CD14-positive monocyte (primary cell): ENCODE measurements around the gene CEACAM16. TPM values are rescaled to one million over a fixed set of nuclear protein-coding genes. Genes with fewer than 3 reads are reported as not detected.

Source experiments
- DNase-seq, 3 donors: peaks; one replicate each; pipeline ENCODE4 v3.0.0-alpha.2; 2011 to 2022
- H2AFZ ChIP-seq: 2 replicates; pipeline ENCODE4 v1.6.0; 2012; ENCODE audit warnings: mild to moderate bottlenecking, low read depth, low read length, inconsistent platforms; ENCODE audit not compliant: insufficient read depth, poor library complexity, severe bottlenecking
- H3K27ac ChIP-seq, 2 donors: 1 replicate in 1 of 2; 2 replicates in 1 of 2; pipeline ENCODE4 v1.5.1; 2012 to 2013; ENCODE audit warnings: low read length in 2 of 2, control low read depth in 1 of 2, inconsistent platforms in 1 of 2, low read depth in 1 of 2, mild to moderate bottlenecking in 1 of 2
- H3K27me3 ChIP-seq, 2 donors: one replicate each; pipeline versions ENCODE4 v1.6.0 to v1.6.1; 2011 to 2013; ENCODE audit warnings: low read length in 2 of 2; ENCODE audit not compliant: control insufficient read depth in 2 of 2, insufficient read depth in 2 of 2
- H3K36me3 ChIP-seq, 2 donors: replicated peaks in 1 of 2; 1 replicate in 1 of 2; 2 replicates in 1 of 2; pipeline versions ENCODE4 v1.5.1 to v1.6.1; 2012 to 2013; ENCODE audit warnings: low read length in 2 of 2, control low read depth in 1 of 2, inconsistent platforms in 1 of 2, mild to moderate bottlenecking in 1 of 2; ENCODE audit not compliant: insufficient read depth in 2 of 2, control insufficient read depth in 1 of 2
- H3K4me1 ChIP-seq, 2 donors: 1 replicate in 1 of 2; 2 replicates in 1 of 2; pipeline versions ENCODE4 v1.5.1 to v1.6.1; 2012 to 2013; ENCODE audit warnings: low read length in 2 of 2, control low read depth in 1 of 2, inconsistent platforms in 1 of 2, mild to moderate bottlenecking in 1 of 2, moderate library complexity in 1 of 2; ENCODE audit not compliant: insufficient read depth in 2 of 2, control insufficient read depth in 1 of 2
- H3K4me2 ChIP-seq: replicated peaks from 2 replicates; pipeline ENCODE3; 2012; ENCODE audit warnings: low read length, moderate library complexity, mild to moderate bottlenecking; ENCODE audit not compliant: poor library complexity, severe bottlenecking; ENCODE audit errors: extremely low read depth
- H3K4me3 ChIP-seq, 3 experiments: fragments of 200-600 bp in 1 of 3; sonication (generic) in 1 of 3; replicated peaks in 1 of 3; 1 replicate in 2 of 3; 2 replicates in 1 of 3; pipeline ENCODE4 v1.5.1; 2011 to 2013; ENCODE audit warnings: low read length in 3 of 3, mild to moderate bottlenecking in 3 of 3, control low read depth in 2 of 3, low read depth in 2 of 3, inconsistent platforms in 1 of 3, moderate library complexity in 1 of 3
- H3K79me2 ChIP-seq: 2 replicates; pipeline ENCODE4 v1.6.0; 2012; ENCODE audit warnings: mild to moderate bottlenecking, control low read depth, inconsistent platforms, low read length, moderate library complexity; ENCODE audit not compliant: insufficient read depth
- H3K9ac ChIP-seq: 2 replicates; pipeline ENCODE4 v1.6.0; 2017; ENCODE audit warnings: low read length, mild to moderate bottlenecking; ENCODE audit not compliant: insufficient read depth, poor library complexity, severe bottlenecking
- H3K9me3 ChIP-seq, 2 donors: replicated peaks in 1 of 2; 1 replicate in 1 of 2; 2 replicates in 1 of 2; pipeline versions ENCODE4 v1.5.1 to v1.6.1; 2012 to 2013; ENCODE audit warnings: low read length in 2 of 2, control low read depth in 1 of 2; ENCODE audit not compliant: control insufficient read depth in 1 of 2, insufficient read depth in 1 of 2
- H4K20me1 ChIP-seq: 2 replicates; pipeline ENCODE4 v1.6.0; 2012; ENCODE audit warnings: mild to moderate bottlenecking, low read length, control low read depth, moderate library complexity; ENCODE audit not compliant: insufficient read depth
- H3K27ac Mint-ChIP-seq, 7 donors: one replicate each; pipeline ENCODE4 v1.8.0; 2020; ENCODE audit warnings: mild to moderate bottlenecking in 7 of 7, mixed read lengths in 7 of 7, moderate library complexity in 6 of 7, inconsistent platforms in 2 of 7
- H3K27me3 Mint-ChIP-seq, 3 donors: one replicate each; pipeline ENCODE4 v1.8.0; 2021 to 2022; ENCODE audit warnings: low read depth in 3 of 3, mild to moderate bottlenecking in 3 of 3, mixed read lengths in 3 of 3, moderate library complexity in 3 of 3, inconsistent platforms in 1 of 3
- H3K36me3 Mint-ChIP-seq, 2 donors: one replicate each; pipeline ENCODE4 v1.8.0; 2020; ENCODE audit warnings: mixed read lengths in 2 of 2, inconsistent platforms in 1 of 2, mild to moderate bottlenecking in 1 of 2
- H3K4me1 Mint-ChIP-seq: one replicate; pipeline ENCODE4 v1.8.0; 2020; ENCODE audit warnings: mild to moderate bottlenecking, mixed read lengths
- H3K4me3 Mint-ChIP-seq, 2 donors: one replicate each; pipeline ENCODE4 v1.8.0; 2020; ENCODE audit warnings: mild to moderate bottlenecking in 2 of 2, mixed read lengths in 2 of 2, moderate library complexity in 1 of 2
- H3K9me3 Mint-ChIP-seq, 7 donors: one replicate each; pipeline ENCODE4 v1.8.0; 2020 to 2022; ENCODE audit warnings: mixed read lengths in 7 of 7, mild to moderate bottlenecking in 6 of 7, moderate library complexity in 6 of 7, inconsistent platforms in 2 of 7
- CTCF ChIP-seq: fragments of 200-600 bp; IDR thresholded peaks from one replicate; pipeline ENCODE4 v1.8.0; 2022; ENCODE audit warnings: antibody characterized with exemption, mild to moderate bottlenecking
- WGBS: methylation state at CpG from one replicate; pipeline ENCODE4 v1.1.5; 2013; ENCODE audit warnings: missing lambda C conversion rate; ENCODE audit not compliant: insufficient coverage; 5-methylcytosine and 5-hydroxymethylcytosine counted together
- intact Hi-C, 2 donors: fragments of 100-400 bp; cut with micrococcal nuclease; formaldehyde crosslinking; loops; one replicate each; pipeline versions ENCODE4 v1.15.0 to v1.15.1; 2023
- polyA plus RNA-seq, 3 donors: library from polyadenylated mRNA; depleted of rRNA in 1 of 3; unstranded in 2 of 3; stranded (reverse) in 1 of 3; fragments of 300-500 nt in 2 of 3; fragments of >200 nt in 1 of 3; fragmentation: Illumina TruSeq in 2 of 3; gene quantifications; 1 replicate in 2 of 3; 2 replicates in 1 of 3; pipeline ENCODE4 v1.2.3, GENCODE V29; 2012 to 2021

The CEACAM16 gene
- polyA plus RNA-seq, 3 donors: not detected

DNA sequence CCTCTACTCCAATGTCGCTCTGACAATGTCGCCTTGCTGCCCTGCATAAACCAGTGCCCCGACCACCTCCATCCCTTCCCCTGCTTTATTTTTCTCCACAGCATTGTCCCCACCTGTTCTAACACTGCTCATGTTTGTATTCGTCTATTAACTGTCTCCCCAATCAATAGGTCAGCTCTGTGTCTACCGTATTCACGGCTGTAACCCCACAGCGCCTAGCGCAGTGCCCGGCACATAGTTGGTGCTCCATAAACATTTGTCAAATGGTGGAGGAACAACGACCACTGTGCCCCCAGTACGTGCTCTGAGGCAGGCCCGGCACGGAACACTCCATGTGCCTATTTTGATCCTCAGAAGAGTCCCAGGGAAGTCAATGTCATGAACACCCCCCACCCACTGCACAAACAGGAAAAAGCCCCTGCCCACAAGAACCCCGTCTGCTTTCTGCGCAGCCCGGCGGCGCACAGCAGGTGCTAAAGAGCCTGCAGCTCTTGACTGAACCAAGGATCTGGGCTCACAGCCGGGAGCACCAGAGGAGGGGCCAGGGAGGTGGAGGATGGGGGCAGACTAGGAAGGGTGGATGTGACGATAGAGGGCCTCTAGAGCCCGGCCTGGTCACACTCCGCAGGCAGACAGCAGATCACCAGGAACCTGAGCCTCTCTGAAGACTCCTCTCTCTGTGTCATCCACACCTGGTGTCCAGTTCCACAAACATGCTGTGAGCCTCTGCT lies 1.8 kb upstream of the CEACAM16 start:
- no peak overlapping the region for H3K4me3 ChIP-seq
- H3K9me3 Mint-ChIP-seq: no peaks in the 10 kb centered on the region
- TF ChIP-seq CTCF: no peak

GRCh38 chr19:44697670-44698034 lies 1.3 kb upstream of the CEACAM16 start:
- Histone ChIP-seq H2AFZ (no peak overlapping the region), H3K27me3 (peaks cover 0 to 10% of the 10 kb centered on the region in 2 donors), H3K9ac (no peak overlapping the region), H3K79me2 (no peaks in the 10 kb centered on the region), H3K4me2 (no peak overlapping the region), H3K4me1 (peaks cover 2 to 9% of the 10 kb centered on the region in 2 donors), H3K9me3 (no peaks in the 10 kb centered on the region), H3K4me3 (no peak overlapping the region), H3K36me3 (no peaks in the 10 kb centered on the region), H3K27ac (no peak overlapping the region), H4K20me1 (no peaks in the 10 kb centered on the region)
- DNase-seq: no peak
- WGBS: 95% methylated on average over 4 of the region's 4 CpGs
- Mint-ChIP-seq H3K4me1 (peaks cover 8% of the 10 kb centered on the region), H3K27me3 (peaks cover 13 to 15% (median 15%) of the 10 kb centered on the region in 3 donors), H3K36me3 (peaks cover 0 to 2% of the 10 kb centered on the region in 2 donors), H3K4me3 (no peak overlapping the region), H3K9me3 (no peaks in the 10 kb centered on the region), H3K27ac (peak overlapping the region in 1 of 7 donors; percentile 37)
- intact Hi-C loops: no loop called here
- TF ChIP-seq CTCF: no peak

More for the DNA sequence above, 1.8 kb upstream of the CEACAM16 start:
- peaks cover 13 to 15% (median 15%) of the 10 kb centered on the region in 3 donors for H3K27me3 Mint-ChIP-seq
- no peaks in the 10 kb centered on the region for H3K9me3 ChIP-seq
- H3K36me3 Mint-ChIP-seq: peaks cover 0 to 2% of the 10 kb centered on the region in 2 donors
- intact Hi-C loops: no loop called here
- no peaks in the 10 kb centered on the region for H3K79me2 ChIP-seq
- H3K4me3 Mint-ChIP-seq: peak overlapping the region in 1 of 2 donors; percentile 56
- no peak overlapping the region for H3K4me2 ChIP-seq
- 52% methylated on average over 17 of the region's 22 CpGs for WGBS
- H2AFZ ChIP-seq: no peak overlapping the region
- H3K4me1 ChIP-seq: peaks cover 7 to 15% of the 10 kb centered on the region in 2 donors
- H3K27ac ChIP-seq: no peak overlapping the region
- no peak for DNase-seq
- H3K36me3 ChIP-seq: no peaks in the 10 kb centered on the region
- no peak overlapping the region for H3K27ac Mint-ChIP-seq
- no peaks in the 10 kb centered on the region for H4K20me1 ChIP-seq
- H3K9ac ChIP-seq: no peak overlapping the region
- H3K27me3 ChIP-seq: peaks cover 0 to 10% of the 10 kb centered on the region in 2 donors
- peaks cover 13% of the 10 kb centered on the region for H3K4me1 Mint-ChIP-seq
